ENCODE measurements around the gene KDM4F. TPM values are rescaled to one million over a fixed set of nuclear protein-coding genes. Genes with fewer than 3 reads are reported as not detected.

The KDM4F gene
- total and polyA plus RNA-seq, 9 donors, result not detected

- TF ChIP-seq CTCF (IDR thresholded peaks at IDR 0.05) (no peak), POLR2A (IDR thresholded peaks at IDR 0.05) (no peak)
- Histone ChIP-seq H3K27ac (no peak overlapping the region), H3K9me3 (no peaks in the 10 kb centered on the region), H3K4me1 (ENCODE audit: insufficient read depth) (peaks cover 12% of the 10 kb centered on the region), H3K27me3 (no peaks in the 10 kb centered on the region), H3K4me3 (no peak overlapping the region), H3K36me3 (no peaks in the 10 kb centered on the region)
- intact Hi-C loops (cut with DNase I), result loop anchor here in 2 of 4 donors (10.0 kb wide), 1 partner anchor 694 kb away; no protein-coding TSS in a partner anchor
- no peak for DNase-seq
- WGBS, 3 donors, result 96% methylated on average over 1 of the region's 1 CpG
Measured at GRCh38 chr11:95070471-95070870, 21.2 kb downstream of the KDM4F start.

DNA sequence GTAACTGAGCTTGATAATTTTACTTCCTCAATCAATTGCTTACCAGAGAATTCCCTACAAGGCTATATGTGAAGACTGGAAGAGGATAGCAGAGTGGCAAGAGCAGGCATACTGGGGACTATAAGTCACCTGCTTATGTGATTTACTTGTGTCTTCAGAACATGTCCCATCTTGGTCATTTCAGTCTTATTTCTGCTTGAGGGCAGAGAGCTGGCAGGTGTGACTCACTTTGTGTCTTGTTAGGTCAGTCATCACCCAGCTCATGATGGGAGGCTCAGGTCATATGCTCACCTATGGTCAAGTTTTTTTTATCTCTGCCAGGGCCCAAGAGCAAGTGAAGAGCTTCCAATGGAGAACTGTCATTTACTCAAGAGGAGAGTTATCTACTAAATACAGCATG is 23.7 kb downstream of the KDM4F start:
- DNase-seq, result no peak
- Histone ChIP-seq H3K36me3 (no peaks in the 10 kb centered on the region), H3K9me3 (no peaks in the 10 kb centered on the region), H3K4me1 (ENCODE audit: insufficient read depth) (peaks cover 18% of the 10 kb centered on the region), H3K27ac (no peak overlapping the region), H3K27me3 (no peaks in the 10 kb centered on the region), H3K4me3 (no peak overlapping the region)
- TF ChIP-seq EP300 (IDR thresholded peaks at IDR 0.05), result no peak
- TF ChIP-seq CTCF (IDR thresholded peaks at IDR 0.05), result no peak
- no peak for TF ChIP-seq POLR2A (IDR thresholded peaks at IDR 0.05)
- intact Hi-C loops (cut with DNase I), result loop anchor here in 2 of 4 donors (10.0 kb wide), 1 partner anchor 692 kb away; no protein-coding TSS in a partner anchor

GRCh38 chr11:95074792-95075563 is 25.8 kb downstream of the KDM4F start:
- no peaks in the 10 kb centered on the region for H3K27me3 ChIP-seq
- H3K4me1 ChIP-seq (ENCODE audit: insufficient read depth), result peaks cover 18% of the 10 kb centered on the region
- 12 to 16% (median 15%) methylated on average over 8 of the region's 8 CpGs for WGBS, 3 donors
- TF ChIP-seq POLR2A (IDR thresholded peaks at IDR 0.05) (no peak), EP300 (IDR thresholded peaks at IDR 0.05) (no peak), CTCF (IDR thresholded peaks at IDR 0.05) (no peak)
- DNase-seq, result peak; percentile 45 to 75 (median 50)
- no peak overlapping the region for H3K4me3 ChIP-seq
- intact Hi-C loops (cut with DNase I), result loop anchor here in 2 of 4 donors (10.0 kb wide), 1 partner anchor 690 kb away; no protein-coding TSS in a partner anchor
- no peaks in the 10 kb centered on the region for H3K36me3 ChIP-seq
- no peak overlapping the region for H3K27ac ChIP-seq
- no peaks in the 10 kb centered on the region for H3K9me3 ChIP-seq

DNA sequence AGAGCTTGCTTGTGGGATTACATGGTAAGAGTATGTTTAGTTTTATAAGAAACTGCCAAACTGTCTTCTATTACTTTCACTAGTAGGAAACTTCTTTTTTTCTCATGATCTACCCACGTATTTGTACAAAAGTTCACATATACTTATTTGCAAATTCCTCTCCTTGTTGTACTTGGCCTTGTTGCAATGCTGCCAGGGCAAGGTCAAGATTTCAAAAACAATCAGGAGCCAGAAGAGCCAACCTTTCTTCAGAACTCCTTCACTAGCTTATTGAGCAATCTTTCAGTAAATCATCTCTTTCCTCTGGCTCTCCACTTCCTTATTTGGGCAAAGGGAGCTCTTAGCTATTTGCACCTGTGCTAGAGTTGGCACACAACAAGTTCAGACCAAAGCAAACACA is 27.2 kb downstream of the KDM4F start:
- no peak overlapping the region for H3K4me3 ChIP-seq
- peak; percentile 50 to 75 (median 68) for DNase-seq
- intact Hi-C loops (cut with DNase I), result loop anchor here in 2 of 4 donors (10.0 kb wide), 1 partner anchor 688 kb away; no protein-coding TSS in a partner anchor
- no peak overlapping the region for H3K27ac ChIP-seq
- no peaks in the 10 kb centered on the region for H3K9me3 ChIP-seq
- TF ChIP-seq EP300 (IDR thresholded peaks at IDR 0.05), result no peak
- no peaks in the 10 kb centered on the region for H3K27me3 ChIP-seq
- H3K36me3 ChIP-seq, result no peaks in the 10 kb centered on the region
- peaks cover 17% of the 10 kb centered on the region for H3K4me1 ChIP-seq (ENCODE audit: insufficient read depth)
- WGBS, 3 donors, result 0 to 2% (median 0%) methylated on average over 1 of the region's 1 CpG

DNA sequence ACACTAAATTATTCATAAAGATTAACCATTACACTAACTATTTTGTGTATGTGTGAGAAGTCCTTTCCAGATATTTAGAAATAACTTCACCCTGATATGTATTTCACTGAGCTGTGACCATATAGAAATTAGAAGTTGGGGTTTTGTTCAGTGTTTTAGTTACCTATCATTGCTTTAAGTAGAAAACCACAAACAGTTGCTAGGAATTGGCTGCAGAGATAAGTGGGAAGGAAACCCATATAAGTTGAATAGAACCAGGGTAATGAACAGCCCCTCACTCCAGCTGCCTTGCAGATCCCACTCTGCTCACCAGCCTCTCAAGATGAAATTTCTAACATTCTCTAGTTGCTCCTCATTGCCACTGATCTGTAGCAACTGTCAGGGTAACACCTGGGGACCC is 27.8 kb downstream of the KDM4F start:
- Histone ChIP-seq H3K27me3 (no peaks in the 10 kb centered on the region), H3K4me3 (no peak overlapping the region), H3K36me3 (no peaks in the 10 kb centered on the region), H3K4me1 (ENCODE audit: insufficient read depth) (peaks cover 17% of the 10 kb centered on the region), H3K9me3 (no peaks in the 10 kb centered on the region), H3K27ac (no peak overlapping the region)
- intact Hi-C loops (cut with DNase I), result loop anchor here in 2 of 4 donors (10.0 kb wide), 1 partner anchor 688 kb away; no protein-coding TSS in a partner anchor
- TF ChIP-seq POLR2A (IDR thresholded peaks at IDR 0.05) (no peak), EP300 (IDR thresholded peaks at IDR 0.05) (no peak), CTCF (IDR thresholded peaks at IDR 0.05) (no peak)
- DNase-seq, result no peak
